ENCODE data around the gene MYORG. TPM values are rescaled to one million over a fixed set of nuclear protein-coding genes. Genes with fewer than 3 reads are reported as not detected.
"Not testable (repeated sequence)": the region's sequence is repeated elsewhere in the genome, so short reads cannot be mapped to it uniquely, and the experiment has no call there.

MYORG gene
- total RNA-seq, 1 experiment from 2014 or later = 11.5 TPM

DNA sequence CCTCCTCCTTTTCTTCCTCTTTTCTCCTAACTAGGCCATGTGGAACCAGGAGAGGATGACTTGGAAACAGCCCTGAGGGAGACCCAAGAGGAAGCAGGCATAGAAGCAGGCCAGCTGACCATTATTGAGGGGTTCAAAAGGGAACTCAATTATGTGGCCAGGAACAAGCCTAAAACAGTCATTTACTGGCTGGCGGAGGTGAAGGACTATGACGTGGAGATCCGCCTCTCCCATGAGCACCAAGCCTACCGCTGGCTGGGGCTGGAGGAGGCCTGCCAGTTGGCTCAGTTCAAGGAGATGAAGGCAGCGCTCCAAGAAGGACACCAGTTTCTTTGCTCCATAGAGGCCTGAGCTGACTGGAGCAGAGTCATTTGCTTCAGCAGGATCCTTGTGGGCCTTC is 33.6 kb downstream of the MYORG start:
- BruUV-seq (replicated peaks) = TSS peak; percentile 68
- no peak for DNase-seq
- Mint-ChIP-seq H3K27ac (ENCODE audit: unreplicated experiment) (no peak overlapping the region), H3K9me3 (ENCODE audit: low read depth, unreplicated experiment) (no peaks in the 10 kb centered on the region), H3K4me3 (ENCODE audit: low read depth, unreplicated experiment) (no peak overlapping the region), H3K27me3 (ENCODE audit: unreplicated experiment) (no peaks in the 10 kb centered on the region), H3K36me3 (ENCODE audit: insufficient read depth, unreplicated experiment) (no peaks in the 10 kb centered on the region), H3K4me1 (ENCODE audit: low read depth, unreplicated experiment) (no peaks in the 10 kb centered on the region)
- intact Hi-C loops (cut with micrococcal nuclease; ENCODE audit: unreplicated experiment) = no loop called here
- TF ChIP-seq, protein P1, sequence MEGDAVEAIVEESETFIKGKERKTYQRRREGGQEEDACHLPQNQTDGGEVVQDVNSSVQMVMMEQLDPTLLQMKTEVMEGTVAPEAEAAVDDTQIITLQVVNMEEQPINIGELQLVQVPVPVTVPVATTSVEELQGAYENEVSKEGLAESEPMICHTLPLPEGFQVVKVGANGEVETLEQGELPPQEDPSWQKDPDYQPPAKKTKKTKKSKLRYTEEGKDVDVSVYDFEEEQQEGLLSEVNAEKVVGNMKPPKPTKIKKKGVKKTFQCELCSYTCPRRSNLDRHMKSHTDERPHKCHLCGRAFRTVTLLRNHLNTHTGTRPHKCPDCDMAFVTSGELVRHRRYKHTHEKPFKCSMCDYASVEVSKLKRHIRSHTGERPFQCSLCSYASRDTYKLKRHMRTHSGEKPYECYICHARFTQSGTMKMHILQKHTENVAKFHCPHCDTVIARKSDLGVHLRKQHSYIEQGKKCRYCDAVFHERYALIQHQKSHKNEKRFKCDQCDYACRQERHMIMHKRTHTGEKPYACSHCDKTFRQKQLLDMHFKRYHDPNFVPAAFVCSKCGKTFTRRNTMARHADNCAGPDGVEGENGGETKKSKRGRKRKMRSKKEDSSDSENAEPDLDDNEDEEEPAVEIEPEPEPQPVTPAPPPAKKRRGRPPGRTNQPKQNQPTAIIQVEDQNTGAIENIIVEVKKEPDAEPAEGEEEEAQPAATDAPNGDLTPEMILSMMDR (IDR thresholded peaks at IDR 0.05; ENCODE audit: unreplicated experiment) = no peak
- CTCF ChIA-PET = interaction anchor here (0.6 kb wide), 1 partner anchor 9 kb away, joined by 6 read pairs; no protein-coding TSS in a partner anchor

DNA sequence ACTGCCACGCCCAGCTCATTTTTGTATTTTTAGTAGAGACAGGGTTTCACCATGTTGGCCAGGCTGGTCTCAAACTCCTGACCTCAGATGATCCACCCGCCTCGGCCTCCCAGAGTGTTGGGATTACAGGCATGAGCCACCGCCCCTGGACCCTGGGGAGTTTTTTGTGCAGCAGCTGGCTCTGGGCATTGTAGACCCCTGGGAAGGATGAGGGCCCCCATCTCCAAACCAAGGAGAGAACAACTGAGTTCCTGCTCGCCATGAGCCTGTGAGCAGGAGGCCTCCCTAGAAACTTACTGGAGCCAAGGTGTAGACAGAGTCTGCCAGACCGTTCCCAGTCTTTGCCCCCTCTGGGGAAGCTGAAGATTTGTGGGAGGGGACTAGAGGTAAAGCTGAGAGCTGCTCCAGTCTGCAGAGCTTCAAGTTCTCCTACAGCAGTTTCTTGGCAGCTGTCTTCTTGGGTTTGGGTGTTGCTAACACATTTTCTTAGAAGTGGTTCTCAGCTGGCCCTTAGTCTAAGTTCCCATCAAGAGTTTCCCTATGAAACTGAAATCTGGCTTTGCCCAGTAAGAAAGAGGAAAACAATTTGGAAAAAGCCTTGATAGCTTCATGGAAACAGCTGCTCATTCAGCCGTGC is 34.9 kb downstream of the MYORG start:
- H3K4me1 Mint-ChIP-seq (ENCODE audit: low read depth, unreplicated experiment) = no peaks in the 10 kb centered on the region
- H3K36me3 Mint-ChIP-seq (ENCODE audit: insufficient read depth, unreplicated experiment) = no peaks in the 10 kb centered on the region
- BruUV-seq (replicated peaks) = no TSS peak
- intact Hi-C loops (cut with micrococcal nuclease; ENCODE audit: unreplicated experiment) = no loop called here
- TF ChIP-seq, protein P1 (IDR thresholded peaks at IDR 0.05; ENCODE audit: unreplicated experiment) = no peak
- no peaks in the 10 kb centered on the region for H3K9me3 Mint-ChIP-seq (ENCODE audit: low read depth, unreplicated experiment)
- H3K4me3 Mint-ChIP-seq (ENCODE audit: low read depth, unreplicated experiment) = no peak overlapping the region
- CTCF ChIA-PET = interaction anchor here (0.6 kb wide), 1 partner anchor 904 kb away, joined by 6 read pairs; no protein-coding TSS in a partner anchor
- H3K27ac Mint-ChIP-seq (ENCODE audit: unreplicated experiment) = no peak overlapping the region
- no peak for DNase-seq
- H3K27me3 Mint-ChIP-seq (ENCODE audit: unreplicated experiment) = no peaks in the 10 kb centered on the region

DNA sequence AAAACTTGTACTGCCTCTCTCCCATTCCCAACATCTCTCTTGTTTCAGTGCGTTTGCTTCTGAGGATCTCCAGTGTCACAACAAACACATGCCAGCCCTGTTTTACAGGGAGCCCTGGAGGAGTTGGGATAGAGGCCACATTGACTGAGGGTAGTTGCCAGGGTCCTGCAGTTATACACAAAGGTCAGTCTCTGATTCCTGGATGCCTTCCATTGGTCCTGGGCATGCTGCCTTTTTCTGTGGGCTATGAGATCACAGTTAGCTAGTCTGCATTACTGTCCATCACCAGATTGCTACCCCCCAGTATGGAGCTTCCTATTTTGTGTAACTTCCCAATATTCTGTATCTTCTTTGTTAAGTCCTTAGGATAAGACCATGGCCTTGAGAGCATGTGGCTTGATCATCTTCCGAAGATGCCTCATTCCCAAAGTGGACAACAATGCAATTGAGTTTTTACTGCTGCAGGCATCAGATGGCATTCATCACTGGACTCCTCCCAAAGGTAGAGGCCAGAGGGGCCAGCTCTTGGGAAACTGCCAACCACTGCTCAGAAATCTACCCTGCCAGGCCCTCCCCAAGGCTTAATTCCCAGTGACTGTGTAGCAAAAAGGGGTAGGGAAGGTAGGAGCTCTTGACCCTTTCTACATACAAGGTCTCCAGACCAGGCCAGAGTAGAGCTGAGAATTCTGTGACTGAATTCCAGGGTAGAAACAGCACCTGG is 37.9 kb downstream of the MYORG start:
- no peak overlapping the region for H3K4me3 Mint-ChIP-seq (ENCODE audit: low read depth, unreplicated experiment)
- no TSS peak for BruUV-seq (replicated peaks)
- CTCF ChIA-PET = interaction anchor here (1.0 kb wide), 1 partner anchor 39 kb away, joined by 3 read pairs; no protein-coding TSS in a partner anchor

DNA sequence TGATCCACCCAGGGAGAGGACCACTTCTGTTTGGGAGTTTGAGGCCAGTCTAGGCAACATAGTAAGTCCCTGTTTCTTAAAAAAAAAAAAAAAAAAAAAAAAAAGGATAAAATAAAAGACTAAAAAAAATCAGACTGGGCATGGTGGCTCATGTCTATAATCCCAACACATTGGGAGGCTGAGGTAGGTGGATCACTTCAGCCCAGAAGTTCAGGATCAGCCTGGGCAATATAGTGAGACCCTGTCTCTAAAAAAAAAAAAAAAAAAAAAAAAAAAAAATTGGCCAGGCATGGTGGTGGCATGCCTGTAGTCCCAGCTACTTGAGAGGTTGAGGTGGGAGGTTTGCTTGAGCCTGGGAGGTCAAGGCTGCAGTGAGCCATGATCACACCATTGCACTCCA is 38.6 kb downstream of the MYORG start:
- H3K36me3 Mint-ChIP-seq (ENCODE audit: insufficient read depth, unreplicated experiment); H3K4me3 Mint-ChIP-seq (ENCODE audit: low read depth, unreplicated experiment); H3K27ac Mint-ChIP-seq (ENCODE audit: unreplicated experiment); DNase-seq; intact Hi-C loops (cut with micrococcal nuclease; ENCODE audit: unreplicated experiment); BruUV-seq (replicated peaks); H3K27me3 Mint-ChIP-seq (ENCODE audit: unreplicated experiment); H3K9me3 Mint-ChIP-seq (ENCODE audit: low read depth, unreplicated experiment); H3K4me1 Mint-ChIP-seq (ENCODE audit: low read depth, unreplicated experiment): not testable (repeated sequence)
- CTCF ChIA-PET = interaction anchor here (1.0 kb wide), 1 partner anchor 39 kb away, joined by 3 read pairs; no protein-coding TSS in a partner anchor

More for the DNA sequence above, 37.9 kb downstream of the MYORG start:
- intact Hi-C loops (cut with micrococcal nuclease; ENCODE audit: unreplicated experiment) = no loop called here
- no peak for DNase-seq
- TF ChIP-seq, protein P1 (IDR thresholded peaks at IDR 0.05; ENCODE audit: unreplicated experiment) = no peak
- Mint-ChIP-seq H3K4me1 (ENCODE audit: low read depth, unreplicated experiment) (no peaks in the 10 kb centered on the region), H3K27ac (ENCODE audit: unreplicated experiment) (no peak overlapping the region), H3K27me3 (ENCODE audit: unreplicated experiment) (no peaks in the 10 kb centered on the region), H3K9me3 (ENCODE audit: low read depth, unreplicated experiment) (no peaks in the 10 kb centered on the region), H3K36me3 (ENCODE audit: insufficient read depth, unreplicated experiment) (no peaks in the 10 kb centered on the region)

DNA sequence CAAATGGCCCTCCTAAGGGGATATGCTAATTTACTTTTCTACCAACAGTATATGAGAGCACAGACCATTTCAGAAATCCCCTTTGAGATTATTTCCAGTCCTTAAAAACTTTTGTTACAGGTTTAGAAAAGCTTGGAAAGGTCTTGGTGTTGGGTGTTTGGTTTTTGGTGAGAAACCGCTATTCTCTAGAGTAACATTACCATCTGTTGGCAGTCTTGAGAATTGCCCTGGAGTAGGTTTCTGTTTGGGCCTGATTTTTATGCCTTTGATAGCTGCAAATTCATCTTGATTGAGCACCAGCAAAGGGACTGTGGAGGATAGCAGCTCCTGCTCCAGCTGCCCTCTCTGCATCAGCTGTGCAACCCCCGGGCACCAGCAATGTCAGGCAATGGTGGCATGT is 39.3 kb downstream of the MYORG start:
- BruUV-seq (replicated peaks) = no TSS peak
- DNase-seq = no peak
- TF ChIP-seq, protein P1 (IDR thresholded peaks at IDR 0.05; ENCODE audit: unreplicated experiment) = no peak
- H3K4me1 Mint-ChIP-seq (ENCODE audit: low read depth, unreplicated experiment) = peaks cover 2% of the 10 kb centered on the region
- no peak overlapping the region for H3K4me3 Mint-ChIP-seq (ENCODE audit: low read depth, unreplicated experiment)
- CTCF ChIA-PET = no interaction called here
- H3K27me3 Mint-ChIP-seq (ENCODE audit: unreplicated experiment) = no peaks in the 10 kb centered on the region
- H3K9me3 Mint-ChIP-seq (ENCODE audit: low read depth, unreplicated experiment) = no peaks in the 10 kb centered on the region
- no peaks in the 10 kb centered on the region for H3K36me3 Mint-ChIP-seq (ENCODE audit: insufficient read depth, unreplicated experiment)
- intact Hi-C loops (cut with micrococcal nuclease; ENCODE audit: unreplicated experiment) = no loop called here
- no peak overlapping the region for H3K27ac Mint-ChIP-seq (ENCODE audit: unreplicated experiment)

Data from Calu3 (cell line).